ENCODE data around the gene KRTAP21-1. TPM values are rescaled to one million over a fixed set of nuclear protein-coding genes. Genes with fewer than 3 reads are reported as not detected.

The KRTAP21-1 gene
- total and polyA plus RNA-seq, 7 experiments from 2014 or later, result not detected

Other genes with a start within 250 kb of the KRTAP21-1 start
- not detected for gene KRTAP19-6, start 213.6 kb downstream of the KRTAP21-1 start, total RNA-seq
- not detected for gene KRTAP19-6, start 213.6 kb downstream of the KRTAP21-1 start, polyA plus RNA-seq
- gene KRTAP19-7, start 194.1 kb downstream of the KRTAP21-1 start, total RNA-seq, result not detected
- not detected for gene KRTAP19-7, start 194.1 kb downstream of the KRTAP21-1 start, polyA plus RNA-seq
- not detected for gene KRTAP22-2, start 165.0 kb downstream of the KRTAP21-1 start, total RNA-seq
- gene KRTAP22-2, start 165.0 kb downstream of the KRTAP21-1 start, polyA plus RNA-seq, result not detected
- gene KRTAP6-3, start 163.0 kb downstream of the KRTAP21-1 start, total RNA-seq, result not detected
- gene KRTAP6-3, start 163.0 kb downstream of the KRTAP21-1 start, polyA plus RNA-seq, result not detected
- gene KRTAP6-2, start 156.5 kb downstream of the KRTAP21-1 start, total RNA-seq, result not detected
- gene KRTAP6-2, start 156.5 kb downstream of the KRTAP21-1 start, polyA plus RNA-seq, result not detected
- gene KRTAP22-1, start 154.3 kb downstream of the KRTAP21-1 start, total RNA-seq, result not detected
- not detected for gene KRTAP22-1, start 154.3 kb downstream of the KRTAP21-1 start, polyA plus RNA-seq
- gene KRTAP6-1, start 141.5 kb downstream of the KRTAP21-1 start, total RNA-seq, result not detected
- not detected for gene KRTAP6-1, start 141.5 kb downstream of the KRTAP21-1 start, polyA plus RNA-seq
- not detected for gene KRTAP20-1, start 139.0 kb downstream of the KRTAP21-1 start, total RNA-seq
- not detected for gene KRTAP20-1, start 139.0 kb downstream of the KRTAP21-1 start, polyA plus RNA-seq
- gene KRTAP20-4, start 134.8 kb downstream of the KRTAP21-1 start, total RNA-seq, result not detected
- not detected for gene KRTAP20-4, start 134.8 kb downstream of the KRTAP21-1 start, polyA plus RNA-seq
- gene KRTAP20-2, start 120.2 kb downstream of the KRTAP21-1 start, total RNA-seq, result not detected
- gene KRTAP20-2, start 120.2 kb downstream of the KRTAP21-1 start, polyA plus RNA-seq, result not detected
- not detected for gene KRTAP20-3, start 112.6 kb downstream of the KRTAP21-1 start, total RNA-seq
- gene KRTAP20-3, start 112.6 kb downstream of the KRTAP21-1 start, polyA plus RNA-seq, result not detected
- not detected for gene KRTAP21-3, start 36.7 kb downstream of the KRTAP21-1 start, total RNA-seq
- not detected for gene KRTAP21-3, start 36.7 kb downstream of the KRTAP21-1 start, polyA plus RNA-seq
- gene KRTAP21-2, start 8.2 kb downstream of the KRTAP21-1 start, total RNA-seq, result not detected
- not detected for gene KRTAP21-2, start 8.2 kb downstream of the KRTAP21-1 start, polyA plus RNA-seq
- gene KRTAP8-1, start 57.8 kb upstream of the KRTAP21-1 start, total RNA-seq, result not detected
- not detected for gene KRTAP8-1, start 57.8 kb upstream of the KRTAP21-1 start, polyA plus RNA-seq
- not detected for gene KRTAP7-1, start 74.3 kb upstream of the KRTAP21-1 start, total RNA-seq
- not detected for gene KRTAP7-1, start 74.3 kb upstream of the KRTAP21-1 start, polyA plus RNA-seq
- gene KRTAP11-1, start 126.2 kb upstream of the KRTAP21-1 start, total RNA-seq, result not detected
- not detected for gene KRTAP11-1, start 126.2 kb upstream of the KRTAP21-1 start, polyA plus RNA-seq